RWPE1 (cell line): ENCODE measurements around the gene SMAD1.

Experiments used
- CTCF ChIA-PET: fragments of 350-600 bp; sonication (Branson Sonifier 250); formaldehyde crosslinking; extraction: SDS; loops from one replicate; lab custom pipeline; 2021; lab: Yijun Ruan, JAX
- POLR2A ChIA-PET: fragments of 400-600 bp; formaldehyde crosslinking; extraction: SDS; loops from one replicate; lab custom pipeline; 2020; ENCODE audit warnings: antibody characterized with exemption; ENCODE audit not compliant: low non-redundant PET; lab: Yijun Ruan, JAX
- DNase-seq: peaks from one replicate; pipeline ENCODE4 v3.0.0; 2012; ENCODE audit warnings: low spot score
- H3K27ac ChIP-seq: fragments of 450-650 bp; 2 replicates; pipeline ENCODE4 v1.5.1; 2017
- CTCF ChIP-seq: fragments of 450-650 bp; conservative IDR thresholded peaks from 2 replicates; pipeline ENCODE4 v1.5.1; 2017; ENCODE audit warnings: low read depth, mild to moderate bottlenecking

SMAD1 gene

GRCh38 chr4:145498430-145498829, 16.8 kb downstream of the SMAD1 start:
- POLR2A ChIA-PET: no interaction called here
- H3K27ac ChIP-seq: no peak overlapping the region
- CTCF ChIA-PET: no interaction called here
- no peak for TF ChIP-seq CTCF
- no peak for DNase-seq

GRCh38 chr4:145501051-145501660, 19.5 kb downstream of the SMAD1 start:
- no peak overlapping the region for H3K27ac ChIP-seq
- CTCF ChIA-PET: no interaction called here
- TF ChIP-seq CTCF: no peak
- DNase-seq: no peak
- POLR2A ChIA-PET: no interaction called here

- POLR2A ChIA-PET: no interaction called here
These were observed 21.2 kb downstream of the SMAD1 start for GRCh38 chr4:145502809-145503208.

GRCh38 chr4:145503486-145504072, 21.9 kb downstream of the SMAD1 start:
- CTCF ChIA-PET: interaction anchor here (0.6 kb wide), 1 partner anchor 242 kb away, joined by 4 read pairs; no protein-coding TSS in a partner anchor
- DNase-seq: no peak
- POLR2A ChIA-PET: no interaction called here
- no peak for TF ChIP-seq CTCF
- no peak overlapping the region for H3K27ac ChIP-seq

More at GRCh38 chr4:145502809-145503208, 21.2 kb downstream of the SMAD1 start:
- no peak for DNase-seq
- H3K27ac ChIP-seq: no peak overlapping the region
- CTCF ChIA-PET: no interaction called here
- TF ChIP-seq CTCF: no peak

GRCh38 chr4:145505995-145506394, 24.3 kb downstream of the SMAD1 start:
- POLR2A ChIA-PET: no interaction called here
- TF ChIP-seq CTCF: no peak
- CTCF ChIA-PET: no interaction called here

GRCh38 chr4:145507636-145508035, 26.0 kb downstream of the SMAD1 start:
- H3K27ac ChIP-seq: no peak overlapping the region
- peak; percentile 81 for DNase-seq
- no peak for TF ChIP-seq CTCF
- ChIA-PET CTCF (interaction anchor here (0.6 kb wide), 1 partner anchor 113 kb away, joined by 3 read pairs; no protein-coding TSS in a partner anchor), POLR2A (no interaction called here)

More at GRCh38 chr4:145505995-145506394, 24.3 kb downstream of the SMAD1 start:
- no peak overlapping the region for H3K27ac ChIP-seq
- DNase-seq: no peak
